ENCODE data around the gene AKT2.
A peak's percentile ranks its signal among the peaks of the same experiment; 100 is the strongest.
"Not testable (repeated sequence)": the region's sequence is repeated elsewhere in the genome, so short reads cannot be mapped to it uniquely, and the experiment has no call there.

Gene AKT2

DNA sequence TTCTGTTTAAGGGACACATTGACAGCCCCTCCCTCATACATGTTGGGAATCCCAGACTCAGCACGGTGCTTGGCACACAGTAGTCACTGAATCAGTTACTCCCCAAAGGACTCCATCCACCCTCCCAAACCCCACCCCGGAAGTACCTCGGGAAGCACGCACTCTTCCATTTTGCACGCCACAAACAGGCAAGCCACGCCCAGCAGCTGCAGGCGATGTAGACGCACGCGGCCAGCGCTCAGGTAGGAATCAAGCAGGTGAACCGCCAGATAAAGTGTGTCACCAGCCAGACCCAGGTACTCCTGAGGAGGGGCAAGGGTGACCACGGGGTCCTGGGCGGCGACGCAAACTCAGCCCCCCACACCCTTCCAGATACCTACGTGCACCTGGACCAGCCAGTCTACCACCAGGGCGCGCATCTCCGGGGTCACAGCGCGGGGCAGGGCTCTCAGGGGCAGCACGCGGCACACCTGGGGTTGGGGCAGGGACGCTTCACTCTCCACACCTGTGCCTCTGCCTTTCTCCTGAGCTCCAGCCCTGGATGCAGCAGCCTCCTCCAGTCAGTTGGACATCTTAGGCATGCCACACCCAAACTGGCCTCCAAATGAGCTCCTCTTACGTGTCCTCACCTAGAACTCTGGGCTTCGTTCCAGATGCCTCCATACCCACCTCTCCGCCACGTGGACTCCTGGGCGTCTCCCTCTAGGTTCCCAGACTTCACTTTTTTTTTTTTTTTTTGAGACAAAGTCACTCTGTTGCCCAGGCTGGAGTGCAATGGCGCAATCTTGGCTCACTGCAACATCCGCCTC, 60.6 kb downstream of the AKT2 start:
- no peaks in the 10 kb centered on the region for H3K36me3 ChIP-seq (ENCODE audit: insufficient read depth, low read length)
- no peaks in the 10 kb centered on the region for H3K27me3 ChIP-seq (ENCODE audit: insufficient read depth, low read length)
- H3K4me3 ChIP-seq (ENCODE audit: low read depth, low read length): no peak overlapping the region
- no peak overlapping the region for H3K27ac ChIP-seq (ENCODE audit: low read depth, low read length)
- peaks cover 4% of the 10 kb centered on the region for H3K4me1 ChIP-seq (ENCODE audit: control insufficient read depth, insufficient read depth, low read length, unreplicated experiment)
- H3K79me2 ChIP-seq (ENCODE audit: control insufficient read depth, insufficient read depth, low read length, unreplicated experiment): no peaks in the 10 kb centered on the region
- H2AFZ ChIP-seq (ENCODE audit: low read length, unreplicated experiment): no peak overlapping the region

DNA sequence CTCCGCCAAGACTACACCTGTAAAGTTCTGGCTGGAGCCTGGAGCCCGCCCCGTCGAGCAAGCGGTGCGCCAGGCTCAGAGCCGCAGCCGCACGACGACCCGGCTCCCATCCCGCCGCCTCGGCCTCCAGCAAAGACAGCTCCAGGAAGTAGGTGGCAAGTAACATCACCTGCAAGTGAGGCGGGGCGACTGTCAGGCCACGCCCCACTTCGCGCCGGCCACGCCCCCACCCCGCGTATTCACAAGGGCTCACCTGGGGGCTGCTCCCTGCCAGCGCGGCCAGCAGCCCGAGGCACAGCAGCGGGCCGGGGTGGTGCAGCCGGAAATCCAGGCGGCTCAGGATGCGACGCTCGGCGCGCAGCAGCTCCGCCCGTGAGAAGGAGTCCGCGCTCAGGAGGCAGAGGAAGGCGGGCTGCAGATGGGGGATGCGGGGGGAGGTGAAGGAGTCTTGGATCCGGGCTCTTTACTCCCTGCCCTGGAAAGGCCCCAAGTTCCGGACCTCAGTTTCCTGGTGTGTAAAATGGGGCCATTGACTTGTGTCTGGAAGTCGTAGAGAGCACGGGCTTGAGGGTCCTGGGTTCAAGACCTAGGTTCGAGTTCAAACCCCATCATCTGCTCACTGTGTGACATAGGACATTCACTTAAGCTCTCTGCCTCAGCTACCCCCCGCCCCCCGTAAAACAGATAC, 61.9 kb downstream of the AKT2 start:
- Histone ChIP-seq H3K79me2 (ENCODE audit: control insufficient read depth, insufficient read depth, low read length, unreplicated experiment) (no peaks in the 10 kb centered on the region), H3K36me3 (ENCODE audit: insufficient read depth, low read length) (no peaks in the 10 kb centered on the region), H3K4me3 (ENCODE audit: low read depth, low read length) (no peak overlapping the region), H2AFZ (ENCODE audit: low read length, unreplicated experiment) (no peak overlapping the region), H3K4me1 (ENCODE audit: control insufficient read depth, insufficient read depth, low read length, unreplicated experiment) (peaks cover 7% of the 10 kb centered on the region), H3K27me3 (ENCODE audit: insufficient read depth, low read length) (peaks cover 5% of the 10 kb centered on the region; the same call in 1 of the 2 replicates), H3K27ac (ENCODE audit: low read depth, low read length) (no peak overlapping the region)

DNA sequence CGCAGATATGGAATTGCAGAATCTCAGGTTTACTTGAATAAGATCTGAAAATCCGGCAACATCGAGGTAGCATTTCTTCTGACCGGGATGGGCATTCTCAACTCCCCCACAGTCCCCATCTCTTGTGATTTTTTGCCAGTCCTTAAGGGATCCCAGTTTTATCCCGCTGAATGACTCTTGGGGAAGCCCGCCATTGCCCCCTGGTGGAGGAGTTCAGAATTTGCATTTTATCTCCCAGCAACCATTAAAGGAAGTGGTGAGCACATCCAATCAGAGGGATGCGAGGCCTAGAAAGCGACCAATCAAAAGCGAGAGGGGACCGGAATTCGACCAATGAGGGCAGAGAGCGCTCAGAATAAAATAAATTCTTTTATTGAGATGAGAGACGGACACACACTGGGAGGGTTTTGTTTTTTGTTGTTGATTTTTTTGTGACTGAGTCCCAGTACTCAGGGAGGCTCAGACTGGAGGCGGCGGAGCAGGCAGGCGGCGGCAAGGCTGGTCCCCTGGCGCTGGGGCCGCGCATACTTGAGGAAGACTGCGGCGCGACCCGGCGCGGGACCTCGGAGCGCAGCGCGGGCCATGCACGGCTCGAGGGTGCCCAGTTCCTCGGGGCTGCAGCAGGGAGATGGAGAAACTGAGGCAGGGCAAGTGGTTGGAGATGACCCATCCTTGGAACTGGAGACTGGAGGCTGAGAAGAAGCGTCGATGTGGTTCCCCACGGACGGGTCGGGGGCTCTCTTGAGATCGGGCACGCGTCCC, 63.1 kb downstream of the AKT2 start:
- H2AFZ ChIP-seq (ENCODE audit: low read length, unreplicated experiment): no peak overlapping the region
- no peak overlapping the region for H3K27ac ChIP-seq (ENCODE audit: low read depth, low read length)
- no peak overlapping the region for H3K4me3 ChIP-seq (ENCODE audit: low read depth, low read length)
- no peaks in the 10 kb centered on the region for H3K79me2 ChIP-seq (ENCODE audit: control insufficient read depth, insufficient read depth, low read length, unreplicated experiment)
- H3K27me3 ChIP-seq (ENCODE audit: insufficient read depth, low read length): peaks cover 15% of the 10 kb centered on the region
- H3K4me1 ChIP-seq (ENCODE audit: control insufficient read depth, insufficient read depth, low read length, unreplicated experiment): peaks cover 7% of the 10 kb centered on the region
- H3K36me3 ChIP-seq (ENCODE audit: insufficient read depth, low read length): no peaks in the 10 kb centered on the region

GRCh38 chr19:40220674-40221073, 64.5 kb downstream of the AKT2 start:
- Histone ChIP-seq H3K4me3 (ENCODE audit: low read depth, low read length) (no peak overlapping the region), H3K27me3 (ENCODE audit: insufficient read depth, low read length) (peaks cover 22% of the 10 kb centered on the region), H3K36me3 (ENCODE audit: insufficient read depth, low read length) (no peaks in the 10 kb centered on the region), H3K4me1 (ENCODE audit: control insufficient read depth, insufficient read depth, low read length, unreplicated experiment) (peaks cover 7% of the 10 kb centered on the region), H3K79me2 (ENCODE audit: control insufficient read depth, insufficient read depth, low read length, unreplicated experiment) (no peaks in the 10 kb centered on the region), H2AFZ (ENCODE audit: low read length, unreplicated experiment) (no peak overlapping the region), H3K27ac (ENCODE audit: low read depth, low read length) (no peak overlapping the region)

- Histone ChIP-seq H3K4me3 (ENCODE audit: low read depth, low read length) (peak overlapping the region; percentile 78), H3K27ac (ENCODE audit: low read depth, low read length) (peak overlapping the region; percentile 64; the same call in 1 of the 2 replicates), H3K27me3 (ENCODE audit: insufficient read depth, low read length) (peaks cover 22% of the 10 kb centered on the region), H3K36me3 (ENCODE audit: insufficient read depth, low read length) (no peaks in the 10 kb centered on the region), H3K79me2 (ENCODE audit: control insufficient read depth, insufficient read depth, low read length, unreplicated experiment) (no peaks in the 10 kb centered on the region), H3K4me1 (ENCODE audit: control insufficient read depth, insufficient read depth, low read length, unreplicated experiment) (peaks cover 7% of the 10 kb centered on the region), H2AFZ (ENCODE audit: low read length, unreplicated experiment) (peak overlapping the region; percentile 81)
Observed at GRCh38 chr19:40219721-40220276, 65.3 kb downstream of the AKT2 start.

- H3K79me2 ChIP-seq (ENCODE audit: control insufficient read depth, insufficient read depth, low read length, unreplicated experiment); H2AFZ ChIP-seq (ENCODE audit: low read length, unreplicated experiment); H3K36me3 ChIP-seq (ENCODE audit: insufficient read depth, low read length); H3K4me3 ChIP-seq (ENCODE audit: low read depth, low read length); H3K4me1 ChIP-seq (ENCODE audit: control insufficient read depth, insufficient read depth, low read length, unreplicated experiment): not testable (repeated sequence)
- Histone ChIP-seq H3K27ac (ENCODE audit: low read depth, low read length) (0 out of 2 replicates have a peak overlapping the region, but pooled peaks have one; percentile 64), H3K27me3 (ENCODE audit: insufficient read depth, low read length) (peaks cover 22% of the 10 kb centered on the region)
Observed at GRCh38 chr19:40219029-40219428, 66.1 kb downstream of the AKT2 start.

DNA sequence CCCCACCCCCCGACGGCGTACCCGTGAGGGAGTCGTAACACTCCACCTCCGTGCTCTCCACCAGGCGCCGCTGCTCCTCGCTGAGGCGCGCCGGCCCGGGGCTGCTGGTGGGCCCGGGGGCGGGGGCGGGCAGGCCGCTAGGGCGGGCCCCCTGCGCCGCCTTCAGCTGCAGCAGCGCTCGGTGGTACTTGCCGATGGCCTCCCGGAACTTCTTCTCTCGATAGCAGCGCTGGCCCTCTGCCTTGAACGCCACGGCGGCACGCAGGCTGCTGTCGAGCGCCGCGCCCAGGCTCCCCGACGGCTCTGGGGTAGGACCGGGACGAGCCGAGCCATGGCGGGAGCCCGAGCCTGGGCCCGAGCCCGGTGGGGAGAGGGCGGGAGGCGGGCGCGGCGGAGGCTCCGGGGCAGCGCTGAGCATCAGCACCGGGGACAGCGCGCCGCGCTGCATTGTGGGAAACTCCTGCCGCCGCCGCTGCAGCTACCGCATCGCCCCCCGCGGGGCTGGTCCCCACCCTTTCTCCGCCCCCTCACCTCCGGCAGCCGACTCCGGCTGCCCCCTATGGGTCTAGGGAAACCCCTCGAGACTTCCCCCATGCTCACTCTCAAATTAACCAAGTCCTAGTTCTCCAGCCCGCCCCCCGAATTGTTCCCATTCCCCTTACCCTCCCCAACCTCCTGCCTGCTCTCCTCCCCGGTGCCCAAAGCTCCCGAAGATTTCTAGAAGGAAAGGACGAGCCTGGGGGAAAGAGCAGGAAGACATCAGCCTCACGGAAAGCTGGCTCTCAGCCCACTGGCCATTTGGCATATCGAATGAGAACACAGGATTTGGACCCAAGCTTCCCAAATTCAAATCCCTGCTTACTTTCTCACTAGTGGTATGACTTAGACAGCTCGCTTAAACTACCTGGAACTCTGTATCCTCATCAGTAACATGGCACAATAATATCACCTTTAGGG, 66.9 kb downstream of the AKT2 start, which contains the start of gene TTC9B:
TTC9B (minus strand) TSS at position 451 of the 957 bp plus-strand sequence; CDS start at position 448, 3 bp downstream.
- Histone ChIP-seq H3K4me3 (ENCODE audit: low read depth, low read length) (no peak within 1 kb of the TSS), H3K27ac (ENCODE audit: low read depth, low read length) (0 out of 2 replicates have a peak within 1 kb of the TSS, but pooled peaks have one; percentile 64), H3K36me3 (ENCODE audit: insufficient read depth, low read length) (no peaks in the 10 kb centered on the region), H2AFZ (ENCODE audit: low read length, unreplicated experiment) (no peak within 1 kb of the TSS), H3K27me3 (ENCODE audit: insufficient read depth, low read length) (peaks cover 22% of the 10 kb centered on the region), H3K4me1 (ENCODE audit: control insufficient read depth, insufficient read depth, low read length, unreplicated experiment) (peaks cover 7% of the 10 kb centered on the region), H3K79me2 (ENCODE audit: control insufficient read depth, insufficient read depth, low read length, unreplicated experiment) (no peaks in the 10 kb centered on the region)

DNA sequence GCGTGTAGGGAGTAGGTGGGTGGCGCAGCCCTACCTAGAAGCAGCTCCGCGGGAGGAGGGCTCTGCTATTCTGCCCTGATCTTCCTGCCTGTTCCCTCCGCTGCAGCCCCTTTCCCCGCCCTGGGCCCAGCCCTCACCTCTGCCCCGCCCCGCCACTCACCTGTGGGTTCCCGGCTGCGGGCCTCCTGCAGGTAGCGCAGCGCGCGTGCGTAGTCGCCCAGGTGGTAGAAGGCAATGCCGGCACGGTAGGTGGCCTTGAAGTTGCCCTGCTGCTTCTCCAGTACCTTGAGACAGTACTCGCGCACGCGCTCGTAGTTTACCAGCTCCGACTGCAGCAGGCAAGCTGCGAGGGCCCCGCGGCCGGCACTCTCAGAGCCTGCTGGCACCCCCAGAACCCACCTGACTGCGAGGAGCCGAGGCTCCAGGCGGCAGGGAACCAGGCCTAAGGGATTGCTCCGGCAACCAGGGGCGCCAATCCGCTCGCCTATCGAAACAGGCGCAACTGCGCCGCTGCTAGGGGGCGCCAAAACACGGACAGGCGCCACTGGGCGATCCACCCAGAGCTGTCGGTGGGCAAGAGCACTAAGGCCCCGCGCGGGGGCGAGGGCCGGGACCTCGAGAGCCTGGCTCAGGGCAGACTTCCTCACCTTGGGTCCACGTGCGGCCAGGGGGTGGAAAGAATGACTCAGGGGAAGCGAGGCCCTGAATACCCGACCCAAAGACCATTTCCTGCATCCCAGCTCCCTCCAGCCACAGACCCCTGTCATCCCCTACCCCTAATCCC, 67.9 kb downstream of the AKT2 start:
- Histone ChIP-seq H3K4me1 (ENCODE audit: control insufficient read depth, insufficient read depth, low read length, unreplicated experiment) (peaks cover 7% of the 10 kb centered on the region), H3K36me3 (ENCODE audit: insufficient read depth, low read length) (no peaks in the 10 kb centered on the region), H3K4me3 (ENCODE audit: low read depth, low read length) (no peak overlapping the region), H3K27me3 (ENCODE audit: insufficient read depth, low read length) (peaks cover 22% of the 10 kb centered on the region), H3K27ac (ENCODE audit: low read depth, low read length) (no peak overlapping the region), H3K79me2 (ENCODE audit: control insufficient read depth, insufficient read depth, low read length, unreplicated experiment) (no peaks in the 10 kb centered on the region), H2AFZ (ENCODE audit: low read length, unreplicated experiment) (no peak overlapping the region)

GRCh38 chr19:40216777-40217026, 68.4 kb downstream of the AKT2 start:
- H3K27ac ChIP-seq (ENCODE audit: low read depth, low read length): no peak overlapping the region

More at GRCh38 chr19:40216777-40217026, 68.4 kb downstream of the AKT2 start:
- Histone ChIP-seq H3K27me3 (ENCODE audit: insufficient read depth, low read length) (peaks cover 22% of the 10 kb centered on the region), H3K79me2 (ENCODE audit: control insufficient read depth, insufficient read depth, low read length, unreplicated experiment) (no peaks in the 10 kb centered on the region), H2AFZ (ENCODE audit: low read length, unreplicated experiment) (no peak overlapping the region), H3K4me3 (ENCODE audit: low read depth, low read length) (no peak overlapping the region), H3K4me1 (ENCODE audit: control insufficient read depth, insufficient read depth, low read length, unreplicated experiment) (peaks cover 7% of the 10 kb centered on the region), H3K36me3 (ENCODE audit: insufficient read depth, low read length) (no peaks in the 10 kb centered on the region)
